ENCODE data around the gene RAPGEF2. TPM values are rescaled to one million over a fixed set of nuclear protein-coding genes. Genes with fewer than 3 reads are reported as not detected.
A peak's percentile ranks its signal among the peaks of the same experiment; 100 is the strongest.

RAPGEF2 gene
- total and polyA plus RNA-seq, 10 of the 15 experiments (the other 5 are each of a cell fraction or from before 2014, with no cell fraction given), result 0.31 to 24.0 (median 2.9) TPM

DNA sequence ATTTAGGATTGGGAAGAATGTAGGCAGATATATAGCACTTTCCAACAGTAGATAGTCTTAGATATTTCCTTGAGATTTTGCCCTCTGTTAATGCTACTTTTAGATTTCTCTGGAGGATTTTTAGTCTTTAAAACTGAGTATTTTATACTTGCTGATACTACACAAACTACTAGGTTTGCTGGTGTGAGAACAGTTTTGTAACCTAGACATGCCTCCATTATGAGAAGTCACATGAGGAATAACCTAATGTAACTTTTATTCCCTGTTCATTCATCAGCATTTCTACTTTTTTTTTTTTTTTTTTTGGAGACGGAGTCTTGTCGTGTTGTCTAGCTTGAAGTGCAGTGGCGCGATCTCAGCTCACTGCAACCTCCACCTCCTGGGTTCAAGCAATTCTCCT, 137.2 kb downstream of the RAPGEF2 start:
- Histone ChIP-seq H3K9me3 (replicated peaks; ENCODE audit: control insufficient read depth, insufficient read depth, low read length) (peaks cover 2% of the 10 kb centered on the region; the same call in 2 of the 3 replicates), H3K4me1 (ENCODE audit: control insufficient read depth, insufficient read depth, low read length) (no peaks in the 10 kb centered on the region), H3K27ac (ENCODE audit: control insufficient read depth, insufficient read depth) (0 out of 2 replicates have a peak overlapping the region, but pooled peaks have one; percentile 8), H3K36me3 (ENCODE audit: control insufficient read depth in 2 of 2, insufficient read depth in 2 of 2, low read length in 1 of 2) (no peaks in the 10 kb centered on the region; a peak in 1 of 4 replicates), H3K27me3 (replicated peaks in 1 of 2; ENCODE audit: control insufficient read depth in 2 of 2, insufficient read depth in 2 of 2, low read length in 1 of 2) (no peaks in the 10 kb centered on the region), H2AFZ (ENCODE audit: control insufficient read depth, low read depth, low read length) (peak overlapping the region; percentile 33), H3K4me2 (ENCODE audit: control insufficient read depth, insufficient read depth) (no peak overlapping the region), H4K20me1 (ENCODE audit: control insufficient read depth, insufficient read depth) (no peaks in the 10 kb centered on the region), H3K9ac (ENCODE audit: control insufficient read depth, insufficient read depth, low read length) (no peak overlapping the region), H3K79me2 (ENCODE audit: control insufficient read depth, insufficient read depth, low read length) (peaks cover 1% of the 10 kb centered on the region; the same call in 1 of the 2 replicates), H3K4me3 (no peak overlapping the region)
- RAD21 ChIA-PET (ENCODE audit: unreplicated experiment), result no interaction called here
- FAIRE-seq, result no peak
- in situ Hi-C loops (cut with MboI) (no loop called here), intact Hi-C loops (cut with micrococcal nuclease; ENCODE audit: unreplicated experiment) (no loop called here)
- SMC1A ChIA-PET (ENCODE audit: uncharacterized antibody, unreplicated experiment), result interaction anchor here (1.0 kb wide), 1 partner anchor 104 kb away, joined by 4 read pairs; no protein-coding TSS in a partner anchor
- POLR2A ChIA-PET, result interaction anchor here (0.6 kb wide), 1 partner anchor 106 kb away, joined by 3 read pairs; no protein-coding TSS in a partner anchor
- BruUV-seq (replicated peaks), result no TSS peak
- ATAC-seq, result no peak
- CTCF ChIA-PET, result no interaction called here
- no CpG with 5 or more reads among the region's 4 CpGs for WGBS (ENCODE audit: insufficient coverage, insufficient replicate concordance, low lambda C conversion rate, missing lambda C conversion rate)
- DNase-seq (ENCODE audit: low read depth, low spot score), result no peak
- TF ChIP-seq, protein P1, sequence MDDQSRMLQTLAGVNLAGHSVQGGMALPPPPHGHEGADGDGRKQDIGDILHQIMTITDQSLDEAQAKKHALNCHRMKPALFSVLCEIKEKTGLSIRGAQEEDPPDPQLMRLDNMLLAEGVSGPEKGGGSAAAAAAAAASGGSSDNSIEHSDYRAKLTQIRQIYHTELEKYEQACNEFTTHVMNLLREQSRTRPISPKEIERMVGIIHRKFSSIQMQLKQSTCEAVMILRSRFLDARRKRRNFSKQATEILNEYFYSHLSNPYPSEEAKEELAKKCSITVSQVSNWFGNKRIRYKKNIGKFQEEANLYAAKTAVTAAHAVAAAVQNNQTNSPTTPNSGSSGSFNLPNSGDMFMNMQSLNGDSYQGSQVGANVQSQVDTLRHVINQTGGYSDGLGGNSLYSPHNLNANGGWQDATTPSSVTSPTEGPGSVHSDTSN (IDR thresholded peaks at IDR 0.05; ENCODE audit: insufficient replicate concordance, low read depth, low read length), result no peak
- TF ChIP-seq HCFC1 (IDR thresholded peaks at IDR 0.05; ENCODE audit: low read length), result no peak
- TF ChIP-seq MTA3 (IDR thresholded peaks at IDR 0.05; ENCODE audit: borderline replicate concordance, low read length), result no peak
- no peak for TF ChIP-seq NBN (IDR thresholded peaks at IDR 0.05)
- TF ChIP-seq BHLHE40 (IDR thresholded peaks at IDR 0.05; ENCODE audit: borderline replicate concordance in 1 of 2, low read depth in 2 of 2, low read length in 1 of 2), result no peak
- no peak for TF ChIP-seq ATF7 (IDR thresholded peaks at IDR 0.05; ENCODE audit: low read depth)
- TF ChIP-seq TBL1XR1 (IDR thresholded peaks at IDR 0.05; ENCODE audit: low read depth, low read length), result no peak
- TF ChIP-seq, protein P2, sequence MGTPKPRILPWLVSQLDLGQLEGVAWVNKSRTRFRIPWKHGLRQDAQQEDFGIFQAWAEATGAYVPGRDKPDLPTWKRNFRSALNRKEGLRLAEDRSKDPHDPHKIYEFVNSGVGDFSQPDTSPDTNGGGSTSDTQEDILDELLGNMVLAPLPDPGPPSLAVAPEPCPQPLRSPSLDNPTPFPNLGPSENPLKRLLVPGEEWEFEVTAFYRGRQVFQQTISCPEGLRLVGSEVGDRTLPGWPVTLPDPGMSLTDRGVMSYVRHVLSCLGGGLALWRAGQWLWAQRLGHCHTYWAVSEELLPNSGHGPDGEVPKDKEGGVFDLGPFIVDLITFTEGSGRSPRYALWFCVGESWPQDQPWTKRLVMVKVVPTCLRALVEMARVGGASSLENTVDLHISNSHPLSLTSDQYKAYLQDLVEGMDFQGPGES (IDR thresholded peaks at IDR 0.05), result no peak
- no peak for TF ChIP-seq BRCA1 (IDR thresholded peaks at IDR 0.05; ENCODE audit: low read depth, low read length)
- no peak for TF ChIP-seq RAD51 (IDR thresholded peaks at IDR 0.05)
- TF ChIP-seq MEF2A (IDR thresholded peaks at IDR 0.05; ENCODE audit: insufficient read depth, low read depth, low read length), result no peak
- no peak for TF ChIP-seq NR2F1 (conservative IDR thresholded peaks at IDR 0.05)
- TF ChIP-seq, protein P3, sequence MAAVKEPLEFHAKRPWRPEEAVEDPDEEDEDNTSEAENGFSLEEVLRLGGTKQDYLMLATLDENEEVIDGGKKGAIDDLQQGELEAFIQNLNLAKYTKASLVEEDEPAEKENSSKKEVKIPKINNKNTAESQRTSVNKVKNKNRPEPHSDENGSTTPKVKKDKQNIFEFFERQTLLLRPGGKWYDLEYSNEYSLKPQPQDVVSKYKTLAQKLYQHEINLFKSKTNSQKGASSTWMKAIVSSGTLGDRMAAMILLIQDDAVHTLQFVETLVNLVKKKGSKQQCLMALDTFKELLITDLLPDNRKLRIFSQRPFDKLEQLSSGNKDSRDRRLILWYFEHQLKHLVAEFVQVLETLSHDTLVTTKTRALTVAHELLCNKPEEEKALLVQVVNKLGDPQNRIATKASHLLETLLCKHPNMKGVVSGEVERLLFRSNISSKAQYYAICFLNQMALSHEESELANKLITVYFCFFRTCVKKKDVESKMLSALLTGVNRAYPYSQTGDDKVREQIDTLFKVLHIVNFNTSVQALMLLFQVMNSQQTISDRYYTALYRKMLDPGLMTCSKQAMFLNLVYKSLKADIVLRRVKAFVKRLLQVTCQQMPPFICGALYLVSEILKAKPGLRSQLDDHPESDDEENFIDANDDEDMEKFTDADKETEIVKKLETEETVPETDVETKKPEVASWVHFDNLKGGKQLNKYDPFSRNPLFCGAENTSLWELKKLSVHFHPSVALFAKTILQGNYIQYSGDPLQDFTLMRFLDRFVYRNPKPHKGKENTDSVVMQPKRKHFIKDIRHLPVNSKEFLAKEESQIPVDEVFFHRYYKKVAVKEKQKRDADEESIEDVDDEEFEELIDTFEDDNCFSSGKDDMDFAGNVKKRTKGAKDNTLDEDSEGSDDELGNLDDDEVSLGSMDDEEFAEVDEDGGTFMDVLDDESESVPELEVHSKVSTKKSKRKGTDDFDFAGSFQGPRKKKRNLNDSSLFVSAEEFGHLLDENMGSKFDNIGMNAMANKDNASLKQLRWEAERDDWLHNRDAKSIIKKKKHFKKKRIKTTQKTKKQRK (IDR thresholded peaks at IDR 0.05; ENCODE audit: low read depth, low read length), result no peak
- no peak for TF ChIP-seq CBFB (IDR thresholded peaks at IDR 0.05; ENCODE audit: low read depth)
- no peak for TF ChIP-seq BCL11A (IDR thresholded peaks at IDR 0.05; ENCODE audit: low read depth, low read length)
- no peak for TF ChIP-seq MYC (IDR thresholded peaks at IDR 0.05; ENCODE audit: insufficient read depth, insufficient read length, insufficient replicate concordance, low read length, severe bottlenecking)
